HEK293T (cell line): ENCODE measurements around the gene TXNRD2.

Source experiments
- ARNT ChIP-seq: fragments of 450-650 bp; IDR thresholded peaks from 2 replicates; pipeline ENCODE4 v1.6.1; 2017; ENCODE audit warnings: mild to moderate bottlenecking
- BHLHE40 ChIP-seq: fragments of 450-650 bp; IDR thresholded peaks from 2 replicates; pipeline ENCODE4 v1.6.1; 2016; ENCODE audit warnings: mild to moderate bottlenecking, moderate library complexity, borderline replicate concordance
- CTBP1 ChIP-seq: fragments of 450-650 bp; IDR thresholded peaks from 2 replicates; pipeline ENCODE4 v1.6.1; 2016; ENCODE audit warnings: borderline replicate concordance
- ELF4 ChIP-seq: fragments of 450-650 bp; IDR thresholded peaks from 2 replicates; pipeline ENCODE4 v1.6.1; 2017; ENCODE audit warnings: antibody characterized with exemption
- FOXA1 ChIP-seq: fragments of 450-650 bp; IDR thresholded peaks from 2 replicates; pipeline ENCODE4 v1.6.1; 2016; ENCODE audit warnings: mild to moderate bottlenecking
- FOXK2 ChIP-seq: fragments of 450-650 bp; IDR thresholded peaks from 2 replicates; pipeline ENCODE4 v1.6.1; 2016; ENCODE audit warnings: mild to moderate bottlenecking
- FOXM1 ChIP-seq: fragments of 450-650 bp; IDR thresholded peaks from 2 replicates; pipeline ENCODE4 v1.6.1; 2017; ENCODE audit warnings: mild to moderate bottlenecking, borderline replicate concordance
- HDGF ChIP-seq: fragments of 450-650 bp; IDR thresholded peaks from 2 replicates; pipeline ENCODE4 v1.6.1; 2017; ENCODE audit warnings: antibody characterized with exemption, borderline replicate concordance
- LEF1 ChIP-seq: fragments of 450-650 bp; IDR thresholded peaks from 2 replicates; pipeline ENCODE4 v1.6.1; 2017; ENCODE audit warnings: mild to moderate bottlenecking, borderline replicate concordance
- NFRKB ChIP-seq: fragments of 450-650 bp; IDR thresholded peaks from 2 replicates; pipeline ENCODE4 v1.6.1; 2016; ENCODE audit warnings: mild to moderate bottlenecking, moderate library complexity
- SP1 ChIP-seq: fragments of 450-650 bp; IDR thresholded peaks from 2 replicates; pipeline ENCODE4 v1.6.1; 2017
- SUZ12 ChIP-seq: fragments of 450-650 bp; IDR thresholded peaks from 2 replicates; pipeline ENCODE4 v1.6.1; 2016; ENCODE audit warnings: mild to moderate bottlenecking
- TARDBP ChIP-seq: fragments of 450-650 bp; IDR thresholded peaks from 2 replicates; pipeline ENCODE4 v1.6.1; 2016
- ZNF384 ChIP-seq: fragments of 450-650 bp; IDR thresholded peaks from 2 replicates; pipeline ENCODE4 v1.6.1; 2016

- TF ChIP-seq ARNT (no peak), FOXA1 (no peak), SP1 (no peak), BHLHE40 (no peak), NFRKB (no peak), HDGF (no peak), FOXM1 (no peak), SUZ12 (no peak), TARDBP (no peak), LEF1 (no peak), ELF4 (no peak), CTBP1 (no peak), ZNF384 (no peak), FOXK2 (no peak)
These were observed 39.7 kb upstream of the TXNRD2 start for GRCh38 chr22:19981171-19981960.
